C4-2B (cell line): Measurements from ENCODE around the gene INHBC.

ENCODE experiments used
- H3K27ac ChIP-seq: fragments of 450-650 bp; 2 replicates; pipeline ENCODE4 v1.5.1; 2017
- CTCF ChIP-seq: fragments of 450-650 bp; conservative IDR thresholded peaks from 2 replicates; pipeline ENCODE4 v1.5.1; 2017; ENCODE audit warnings: mild to moderate bottlenecking
- ZFX ChIP-seq: fragments of 450-650 bp; IDR thresholded peaks from 2 replicates; pipeline ENCODE4 v1.6.1; 2017

Gene INHBC

GRCh38 chr12:57465747-57466505, 31.3 kb downstream of the INHBC start:
- no peak for TF ChIP-seq CTCF
- no peak for TF ChIP-seq ZFX
- no peak overlapping the region for H3K27ac ChIP-seq

GRCh38 chr12:57467212-57467874, 32.8 kb downstream of the INHBC start:
- no peak for TF ChIP-seq ZFX
- no peak overlapping the region for H3K27ac ChIP-seq

GRCh38 chr12:57467915-57468314, 33.3 kb downstream of the INHBC start:
- no peak for TF ChIP-seq ZFX
- no peak for TF ChIP-seq CTCF
- H3K27ac ChIP-seq, result no peak overlapping the region

- no peak for TF ChIP-seq ZFX
- no peak for TF ChIP-seq CTCF
Measured at GRCh38 chr12:57469296-57470164, 34.9 kb downstream of the INHBC start.

GRCh38 chr12:57470286-57470969, 35.8 kb downstream of the INHBC start:
- no peak overlapping the region for H3K27ac ChIP-seq
- no peak for TF ChIP-seq CTCF
- TF ChIP-seq ZFX, result no peak

More at GRCh38 chr12:57469296-57470164, 34.9 kb downstream of the INHBC start:
- no peak overlapping the region for H3K27ac ChIP-seq

- H3K27ac ChIP-seq, result no peak overlapping the region
- TF ChIP-seq ZFX (no peak), CTCF (no peak)
Measured at GRCh38 chr12:57470970-57471656, 36.5 kb downstream of the INHBC start.

- no peak overlapping the region for H3K27ac ChIP-seq
- no peak for TF ChIP-seq CTCF
- no peak for TF ChIP-seq ZFX
Measured at GRCh38 chr12:57471661-57472060, 37.1 kb downstream of the INHBC start.
